GM21447 (cell line): ENCODE results near the gene ARL8B.
A peak's percentile ranks its signal among the peaks of the same experiment; 100 is the strongest.
"Not testable (repeated sequence)": the region's sequence is repeated elsewhere in the genome, so short reads cannot be mapped to it uniquely, and the experiment has no call there.

Experiments
- ATAC-seq: cut with Tn5 transposase; IDR thresholded peaks from one replicate; pipeline ENCODE4 v1.9.1; 2021; ENCODE audit not compliant: unreplicated experiment

ARL8B gene

DNA sequence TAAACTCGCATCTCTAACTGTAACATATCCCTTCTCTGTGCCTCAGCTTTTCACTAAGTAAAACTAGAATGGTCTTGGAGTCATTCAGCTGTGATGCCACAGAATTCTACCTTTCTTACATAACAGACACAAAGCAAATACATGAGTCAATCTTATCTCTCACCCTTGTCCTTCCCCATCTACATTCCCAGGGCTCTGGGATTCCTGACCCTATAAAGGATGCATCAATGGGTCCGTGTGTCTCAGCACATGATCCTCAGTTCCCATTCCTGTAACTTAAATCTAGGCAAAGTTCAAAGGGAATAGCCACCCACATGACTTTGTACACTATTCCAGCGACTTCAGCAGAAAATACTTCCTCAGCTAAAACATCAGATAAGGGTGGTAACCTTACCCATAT is 11.8 kb upstream of the ARL8B start:
- no peak for ATAC-seq

DNA sequence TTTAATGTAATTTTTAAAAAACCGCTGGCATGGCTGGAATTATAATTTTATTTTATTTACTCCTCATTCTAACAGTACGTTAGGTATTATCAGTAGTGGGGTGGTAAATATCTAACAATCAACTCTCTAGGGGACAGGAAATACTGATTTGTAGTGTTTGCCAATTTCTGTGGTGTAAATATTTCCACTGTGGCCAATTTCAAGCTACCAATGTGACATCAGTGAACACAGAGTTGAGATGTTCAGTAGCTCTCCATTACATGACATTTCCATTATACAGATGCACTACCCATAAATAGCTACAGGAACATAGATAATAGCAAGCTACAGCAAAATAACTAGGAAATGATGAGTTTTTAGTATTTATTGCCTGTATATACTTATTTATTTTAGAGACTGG is 10.0 kb upstream of the ARL8B start:
- no peak for ATAC-seq

DNA sequence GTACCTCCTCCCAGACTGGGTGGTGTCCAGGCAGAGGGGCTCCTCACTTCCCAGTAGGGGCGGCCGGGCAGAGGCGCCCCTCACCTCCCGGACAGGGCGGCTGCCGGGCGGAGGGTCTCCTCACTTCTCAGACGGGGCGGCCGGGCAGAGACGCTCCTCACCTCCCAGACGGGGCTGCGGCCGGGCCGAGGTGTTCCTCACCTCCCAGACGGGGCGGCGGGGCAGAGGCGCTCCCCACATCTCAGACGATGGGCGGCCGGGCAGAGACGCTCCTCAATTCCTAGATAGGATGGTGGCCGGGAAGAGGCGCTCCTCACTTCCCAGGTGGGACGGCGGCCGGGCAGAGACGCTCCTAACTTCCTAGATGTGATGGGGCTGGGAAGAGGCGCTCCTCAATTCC is 8.4 kb upstream of the ARL8B start:
- ATAC-seq, result not testable (repeated sequence)

DNA sequence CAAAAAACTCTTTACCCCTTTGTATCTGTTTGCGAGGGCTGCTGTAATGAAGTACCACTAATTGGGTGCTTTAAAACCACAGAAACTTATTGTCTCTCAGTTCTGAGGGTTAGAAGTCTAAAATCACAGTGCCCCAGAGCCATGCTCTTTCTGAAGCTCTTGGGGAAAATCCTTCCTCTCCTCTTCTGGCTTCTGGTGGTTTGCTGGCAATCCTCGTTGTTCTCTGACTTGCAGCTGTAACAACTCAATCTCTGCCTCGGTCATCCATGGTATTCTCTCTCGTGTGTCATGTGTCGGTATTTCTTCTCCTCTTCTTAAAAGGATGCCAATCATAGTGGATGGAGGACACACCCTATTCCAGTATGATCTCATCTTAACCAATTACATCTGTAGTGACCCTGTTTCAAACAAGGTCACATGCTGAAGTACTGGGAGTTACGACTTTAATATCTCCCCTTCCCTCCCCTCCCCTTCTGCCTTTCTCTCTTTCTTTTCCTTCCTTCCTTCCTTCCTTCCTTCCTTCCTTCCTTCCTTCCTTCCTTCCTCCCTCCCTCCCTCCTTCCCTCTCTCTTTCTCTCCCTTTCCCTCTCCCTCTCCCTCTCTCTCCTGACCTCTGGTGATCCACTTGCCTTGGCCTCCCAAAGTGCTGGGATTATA is 6.5 kb upstream of the ARL8B start:
- no peak for ATAC-seq

DNA sequence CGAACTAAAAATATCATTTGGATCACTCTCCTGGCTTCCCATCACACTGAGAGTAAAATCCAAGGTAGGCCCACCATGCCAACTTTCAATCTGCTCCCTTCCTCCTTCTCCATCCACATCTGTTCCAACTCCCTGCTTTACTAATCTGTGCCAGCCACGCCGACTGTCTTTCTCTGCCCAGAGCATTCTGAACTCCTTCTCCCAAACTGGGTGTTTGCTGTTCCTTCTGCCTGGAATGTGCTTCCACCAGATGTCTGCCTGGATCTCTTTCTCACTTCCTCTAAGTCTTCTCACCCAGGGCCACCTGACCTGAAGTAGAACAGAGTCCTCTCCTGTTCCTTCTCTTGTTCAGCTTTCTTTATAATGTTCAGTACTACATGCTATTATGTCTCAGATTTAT is 5.6 kb upstream of the ARL8B start:
- ATAC-seq, result no peak

DNA sequence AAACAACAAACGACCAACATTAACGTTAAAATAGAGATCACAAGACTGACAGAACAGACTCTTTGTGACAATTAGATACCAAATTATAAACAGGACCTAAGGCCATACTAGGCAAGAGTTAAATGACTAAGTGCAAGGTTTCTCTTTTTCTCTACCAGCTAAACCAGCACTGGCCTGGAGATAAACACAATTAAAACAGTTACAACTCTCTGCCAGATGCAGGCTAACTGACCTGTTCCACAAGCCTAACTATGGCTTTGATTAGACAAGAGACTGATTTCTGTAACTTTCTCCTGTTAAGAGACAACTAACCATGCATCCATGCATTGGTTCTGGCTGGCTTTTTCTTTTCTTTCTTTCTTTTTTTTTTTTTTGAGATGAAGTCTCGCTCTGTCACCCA is 1.6 kb upstream of the ARL8B start:
- no peak for ATAC-seq

DNA sequence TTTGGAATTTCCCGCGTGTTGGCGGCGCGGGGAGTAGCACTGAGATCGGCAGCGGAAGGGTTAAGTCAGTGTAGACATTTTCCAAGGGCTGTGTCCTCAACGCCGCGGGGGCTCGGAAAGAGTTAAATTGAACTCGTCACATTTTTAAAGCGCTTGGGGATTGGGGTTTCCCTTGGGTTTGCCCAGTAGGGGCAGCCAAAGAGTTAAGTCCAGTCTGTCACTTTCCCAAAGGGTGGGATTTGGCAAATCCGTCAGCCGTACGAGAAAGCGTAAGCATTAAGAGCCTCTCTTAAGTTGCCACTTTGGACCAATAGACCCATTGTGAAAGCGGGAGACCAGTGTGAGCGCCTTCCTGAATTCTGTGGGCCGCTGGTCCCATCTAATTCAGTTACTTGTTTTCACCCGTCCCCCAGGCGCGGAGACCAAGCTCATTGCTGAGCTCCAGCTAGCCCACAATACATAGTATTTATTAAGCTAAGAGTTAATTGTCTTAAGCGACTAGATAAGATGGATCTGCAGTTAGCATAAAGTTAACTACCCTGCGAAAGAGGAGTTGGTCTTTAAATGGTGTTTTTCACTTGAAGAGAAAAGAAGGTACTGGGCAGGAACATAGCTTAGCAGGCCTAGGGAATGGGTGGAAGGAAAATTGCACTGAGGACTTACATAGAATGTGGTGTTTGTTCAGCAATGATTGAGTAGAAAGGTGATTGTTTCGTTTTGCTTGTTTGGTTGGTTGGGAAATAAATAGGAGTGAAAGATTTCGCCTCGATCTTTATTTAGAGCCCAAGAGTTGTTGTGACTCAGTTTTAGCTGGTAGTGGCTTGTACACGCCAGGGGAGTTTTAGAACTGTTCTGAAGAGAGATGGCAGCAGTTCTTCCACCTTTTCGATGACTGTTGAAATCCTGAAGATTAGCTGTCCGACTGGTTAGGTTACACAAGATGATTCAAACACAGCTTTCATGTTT is 932 bp downstream of the ARL8B start:
- peak; percentile 23 for ATAC-seq

DNA sequence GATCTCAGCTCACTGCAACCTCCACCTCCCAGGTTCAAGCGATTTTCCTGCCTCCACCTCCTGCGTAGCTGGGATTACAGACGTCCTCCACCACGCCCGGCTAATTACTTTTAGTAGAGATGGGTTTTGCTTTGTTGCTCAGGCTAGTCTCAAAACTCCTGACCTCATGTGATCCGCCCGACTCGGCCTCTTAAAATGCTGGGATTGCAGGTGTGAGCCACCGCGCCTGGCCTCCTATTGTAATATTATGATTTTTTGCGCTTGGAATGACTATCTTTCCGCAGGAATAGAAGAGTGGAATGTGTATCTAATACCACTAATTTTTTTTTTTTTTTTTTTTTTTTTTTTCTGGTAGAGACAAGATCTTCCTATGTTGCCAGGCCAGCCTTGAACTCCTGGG is 1.8 kb downstream of the ARL8B start:
- ATAC-seq, result no peak

DNA sequence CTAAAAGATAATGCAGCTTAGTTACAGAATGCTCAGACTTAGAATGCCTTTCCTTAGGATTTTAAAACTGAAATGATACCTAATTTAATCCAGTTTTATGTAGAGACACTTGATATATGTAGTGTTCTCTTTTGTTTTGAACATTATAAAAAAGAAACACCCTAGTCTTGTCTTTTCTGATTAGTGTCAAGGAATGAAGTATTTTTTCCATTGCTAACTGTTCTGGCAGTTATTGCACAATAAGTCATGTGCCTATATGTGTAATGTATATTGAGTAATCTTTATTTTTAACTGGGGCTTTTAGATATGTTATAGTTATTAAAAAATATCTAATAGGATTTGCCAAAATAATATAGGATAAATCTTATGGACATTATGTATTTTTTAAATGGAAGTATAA is 4.5 kb downstream of the ARL8B start:
- ATAC-seq, result no peak

DNA sequence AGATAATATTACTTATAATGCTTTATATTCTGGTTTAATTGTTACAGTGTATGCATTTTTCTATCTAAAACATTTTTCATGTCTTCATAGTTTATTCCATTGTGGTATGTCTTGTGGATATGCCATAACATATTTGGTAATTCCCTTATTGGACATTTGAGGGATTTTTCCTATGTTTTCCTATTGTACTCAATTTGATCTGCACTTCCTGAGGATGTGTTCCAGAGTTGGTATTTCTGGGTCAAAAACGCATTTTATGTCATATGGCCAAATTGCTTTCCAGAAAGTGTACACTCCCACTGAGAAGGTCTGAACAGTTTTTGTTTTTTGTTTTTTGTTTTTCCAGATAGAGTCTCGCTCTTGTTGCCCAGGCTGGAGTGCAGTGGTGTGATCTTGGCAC is 6.8 kb downstream of the ARL8B start:
- no peak for ATAC-seq

DNA sequence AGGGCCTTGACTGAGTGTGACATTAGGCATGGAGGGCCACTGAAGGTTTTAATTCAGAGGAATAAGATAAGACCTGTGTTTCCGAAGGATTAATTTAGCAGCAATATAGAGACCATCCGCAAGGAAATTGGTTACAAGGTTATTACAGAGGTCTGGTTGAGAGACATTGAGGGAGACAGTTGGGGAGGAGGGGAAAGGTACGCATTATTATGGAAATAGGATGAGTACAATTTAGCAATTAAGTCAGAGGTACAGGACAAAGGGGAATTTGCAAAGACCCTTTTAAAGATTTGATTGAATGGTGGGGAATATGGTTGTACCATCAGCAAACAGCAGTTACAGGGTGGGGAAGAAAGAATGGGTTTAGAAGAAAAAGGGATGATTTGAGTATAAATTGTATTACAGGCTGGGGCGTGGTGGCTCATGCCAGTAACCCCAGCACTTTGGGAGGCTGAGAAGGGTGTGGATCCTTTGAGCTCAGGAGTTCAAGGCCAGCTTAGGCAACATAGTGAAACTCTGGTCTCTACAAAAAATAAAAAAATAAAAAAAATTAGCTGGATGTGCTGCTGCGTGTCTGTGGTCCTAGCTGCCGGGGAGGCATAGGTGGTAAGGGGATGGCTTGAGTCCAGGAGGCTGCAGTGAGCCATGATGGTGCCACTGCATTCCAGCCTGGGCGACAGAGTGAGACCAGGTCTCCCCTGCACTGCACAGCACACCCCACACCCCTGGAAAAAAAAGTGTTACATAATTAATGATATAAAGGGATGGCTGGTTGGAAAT is 11.3 kb downstream of the ARL8B start:
- ATAC-seq, result no peak

DNA sequence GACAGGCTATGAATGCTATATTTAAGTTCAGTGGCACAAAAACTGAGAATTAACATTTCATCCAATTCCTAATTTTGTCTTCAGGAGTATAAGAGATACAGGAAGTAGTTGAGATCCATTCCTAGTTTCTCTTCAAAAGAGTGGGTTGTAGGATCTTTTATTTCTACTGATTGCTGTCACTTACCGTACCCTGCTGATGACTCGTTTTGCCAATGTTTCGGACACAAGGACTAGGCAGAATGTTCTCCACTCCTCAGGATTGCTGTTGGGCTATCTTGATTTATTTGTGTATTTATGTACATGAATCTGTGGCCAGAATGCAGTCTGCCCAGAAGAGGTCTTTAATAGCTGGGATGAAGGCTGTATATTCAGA is 11.9 kb downstream of the ARL8B start:
- no peak for ATAC-seq

DNA sequence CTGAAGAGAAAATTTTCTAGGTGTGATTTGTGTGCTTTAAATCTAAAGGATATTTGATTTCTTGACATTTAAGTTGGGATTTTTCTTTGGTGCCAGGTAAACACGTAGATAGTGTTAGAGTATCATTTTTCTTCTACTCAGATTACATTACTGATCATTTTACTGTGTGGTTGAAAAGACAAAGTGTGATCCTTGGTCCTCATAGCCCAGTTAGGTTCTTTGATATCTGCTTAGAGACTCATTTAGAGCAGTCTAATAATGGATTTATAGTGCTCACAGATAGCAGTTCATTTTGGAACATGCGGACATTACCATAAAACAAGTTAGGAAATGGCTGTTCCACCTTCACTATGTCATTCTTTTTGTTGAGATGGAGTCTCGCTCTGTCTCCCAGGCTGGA is 12.4 kb downstream of the ARL8B start:
- no peak for ATAC-seq

DNA sequence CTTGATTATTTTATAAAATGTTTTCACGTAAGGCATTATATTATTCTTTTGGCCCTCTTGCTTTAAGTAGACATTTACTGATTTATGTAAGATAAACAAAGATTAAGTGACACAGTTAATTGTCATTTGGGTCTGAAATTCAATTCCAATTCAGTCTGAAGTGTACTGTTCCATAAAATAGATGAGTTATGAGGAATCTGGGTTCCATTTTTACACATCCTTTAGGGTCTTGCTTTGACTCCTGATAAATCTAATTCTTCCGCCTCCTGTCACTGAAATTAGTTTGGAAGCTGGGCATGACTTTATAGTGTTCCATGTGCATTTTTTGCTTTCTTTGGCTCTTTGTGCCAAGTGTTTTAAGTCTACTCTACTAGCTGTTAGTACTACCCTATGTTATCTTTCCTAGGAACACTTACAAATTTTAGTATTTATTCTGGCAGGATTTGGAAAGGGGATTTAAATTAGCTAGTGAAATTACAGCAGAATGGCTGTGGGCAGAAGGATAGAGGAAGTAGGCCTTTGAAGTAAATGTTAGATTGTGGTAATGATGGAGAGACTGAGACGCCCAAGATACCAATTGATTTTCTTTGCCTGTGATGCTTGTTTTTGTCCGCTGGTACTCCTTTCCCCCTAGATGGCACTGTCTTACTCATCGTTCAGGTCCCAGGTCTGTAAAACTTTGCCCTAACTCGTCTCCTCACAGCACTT is 14.3 kb downstream of the ARL8B start:
- peak; percentile 55 for ATAC-seq

DNA sequence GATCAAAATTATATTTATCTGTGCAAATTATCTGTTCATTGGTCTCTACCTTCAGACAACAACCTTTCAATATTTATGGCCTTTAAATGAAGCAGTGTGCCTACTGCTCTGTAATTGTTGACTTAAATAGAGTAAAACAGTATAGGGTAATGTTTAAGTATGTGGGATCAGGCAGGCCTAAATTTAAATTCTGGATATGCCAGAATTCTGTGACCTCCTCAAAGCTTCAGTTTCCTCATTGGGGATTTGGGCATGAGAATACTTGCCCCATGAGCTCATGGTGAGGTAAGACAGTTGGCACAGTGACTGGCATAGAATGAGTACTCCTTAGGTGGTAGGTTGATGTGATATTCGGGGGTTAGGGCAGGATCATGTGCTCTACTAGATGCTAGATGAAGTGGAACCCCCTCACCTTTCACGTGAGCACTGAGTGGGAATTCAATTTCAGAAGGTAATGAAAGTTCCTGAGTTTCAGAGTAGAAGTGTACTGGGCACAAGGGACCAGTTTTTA is 14.9 kb downstream of the ARL8B start:
- peak; percentile 32 for ATAC-seq

DNA sequence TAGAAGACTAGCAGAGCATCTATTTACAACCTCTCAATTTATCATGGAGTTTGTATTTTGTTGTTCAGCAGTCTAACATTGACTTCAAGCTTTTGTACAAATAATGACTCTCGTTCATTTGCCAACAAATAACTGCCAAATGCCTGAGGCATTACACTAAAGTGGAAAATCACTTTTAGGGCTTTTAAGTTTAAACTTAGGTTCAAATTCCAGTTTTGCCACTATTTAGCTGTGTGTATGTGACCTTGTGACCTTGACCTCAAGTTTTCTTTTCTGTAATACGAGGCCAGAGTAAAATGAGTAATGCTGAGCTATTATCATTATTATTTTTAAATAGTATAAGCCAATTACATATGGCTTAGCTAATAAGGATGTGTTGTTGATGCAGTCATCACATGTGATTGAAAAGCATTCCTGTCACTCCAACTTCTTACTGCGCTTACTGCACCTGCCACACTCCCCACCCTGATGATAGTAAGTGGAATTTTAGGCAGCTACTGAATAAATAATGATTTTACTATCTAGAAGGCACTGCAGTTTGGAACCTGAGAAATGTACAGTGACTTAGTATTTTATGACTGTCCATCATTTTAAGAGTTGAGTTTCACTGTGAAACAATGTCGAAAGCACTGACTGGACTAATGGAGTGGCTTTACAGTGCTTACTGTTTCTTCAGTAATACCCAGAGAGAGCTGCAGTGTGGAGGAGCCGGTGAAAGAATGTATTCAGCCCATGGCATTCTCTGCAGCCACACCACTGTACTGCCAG is 16.3 kb downstream of the ARL8B start:
- ATAC-seq, result no peak

DNA sequence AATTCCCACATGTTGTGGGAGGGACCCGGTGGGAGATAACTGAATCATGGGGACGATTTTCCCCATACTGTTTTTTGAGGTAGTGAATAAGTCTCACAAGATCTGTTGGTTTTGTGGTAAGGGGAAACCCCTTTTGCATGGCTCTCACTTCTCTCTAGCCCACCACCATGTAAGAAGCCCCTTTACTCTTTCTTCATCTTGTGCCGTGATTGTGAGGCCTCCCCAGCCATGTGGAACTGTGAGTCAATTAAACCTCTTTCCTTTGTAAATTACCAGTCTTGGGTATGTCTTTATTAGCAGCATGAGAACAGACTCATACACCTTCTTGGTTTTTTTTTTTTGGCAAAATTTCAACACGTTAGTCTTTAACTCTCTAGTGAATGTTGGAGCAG is 18.1 kb downstream of the ARL8B start:
- peak; percentile 41 for ATAC-seq

DNA sequence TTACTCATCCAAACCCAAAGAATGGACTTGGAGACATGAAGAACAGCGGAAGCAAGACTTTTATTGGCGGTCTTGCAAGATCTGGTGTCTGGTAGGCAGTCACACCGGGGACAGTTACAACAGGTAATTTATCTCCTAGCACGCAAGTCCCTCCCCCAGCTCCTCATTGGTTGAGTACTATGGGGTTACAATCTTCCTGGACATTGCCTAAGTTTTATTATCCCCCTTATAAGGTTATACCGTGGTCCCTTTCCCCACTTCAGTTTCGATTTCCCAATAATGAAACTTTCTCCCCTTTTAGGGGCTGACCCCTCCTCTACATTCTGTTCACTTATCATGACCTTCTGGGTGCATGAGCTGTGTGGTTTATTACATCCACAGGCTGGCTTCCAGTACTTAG is 18.7 kb downstream of the ARL8B start:
- no peak for ATAC-seq

DNA sequence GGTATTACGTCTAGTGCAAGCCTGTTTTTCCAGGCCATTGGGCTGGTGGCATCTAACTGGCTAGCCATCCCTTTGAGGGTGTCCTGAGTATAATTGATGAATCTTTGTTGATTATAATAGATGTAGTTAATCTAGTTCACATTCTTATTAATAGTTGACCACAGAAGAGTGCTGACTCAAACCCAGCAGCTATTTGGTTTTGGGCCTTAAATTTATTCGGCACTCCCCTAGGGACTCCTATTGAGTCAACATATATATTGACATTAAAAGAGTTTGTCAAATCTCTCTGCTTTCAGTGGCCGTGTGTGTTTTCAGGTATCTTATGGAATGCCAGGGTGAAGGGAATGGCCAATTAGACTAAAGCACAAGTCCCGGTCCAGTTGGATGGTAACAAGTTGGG is 19.7 kb downstream of the ARL8B start:
- no peak for ATAC-seq

DNA sequence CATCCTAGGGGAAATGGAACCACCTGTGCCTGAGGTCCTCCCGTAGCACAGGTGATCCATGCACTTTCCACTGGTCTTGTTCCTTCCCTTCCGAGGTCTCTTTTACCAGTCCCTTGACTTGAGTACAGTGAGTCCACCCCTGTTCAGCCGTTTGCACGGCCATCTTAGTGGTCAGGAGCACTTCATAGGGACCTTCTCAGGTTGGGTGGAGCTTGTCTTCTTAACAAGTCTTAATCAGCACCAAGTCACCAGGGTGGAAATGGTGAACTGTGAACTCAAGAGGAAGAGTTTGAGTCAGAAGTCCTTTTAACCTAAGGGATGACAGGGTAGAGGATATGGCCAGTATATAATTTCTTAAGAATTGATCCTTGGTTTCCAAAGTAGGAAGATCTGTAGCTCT is 21.4 kb downstream of the ARL8B start:
- ATAC-seq, result no peak
